ENCODE data around the gene KCNC4. TPM values are rescaled to one million over a fixed set of nuclear protein-coding genes. Genes with fewer than 3 reads are reported as not detected.

KCNC4 gene
- total RNA-seq, 1 donor from 2014 or later, result 4.8 TPM

GRCh38 chr1:110173466-110174105 lies 36.5 kb upstream of the KCNC4 start:
- peaks cover 25% of the 10 kb centered on the region for H3K27me3 Mint-ChIP-seq
- H3K4me3 Mint-ChIP-seq, result no peak overlapping the region
- no peak for DNase-seq (ENCODE audit: extremely low spot score, unreplicated experiment)
- no peaks in the 10 kb centered on the region for H3K9me3 Mint-ChIP-seq
- no peak for TF ChIP-seq CTCF (conservative IDR thresholded peaks at IDR 0.05)
- H3K36me3 Mint-ChIP-seq, result no peaks in the 10 kb centered on the region
- peaks cover 5% of the 10 kb centered on the region for H3K4me1 Mint-ChIP-seq (ENCODE audit: unreplicated experiment)
- no peak overlapping the region for H3K27ac Mint-ChIP-seq

DNA sequence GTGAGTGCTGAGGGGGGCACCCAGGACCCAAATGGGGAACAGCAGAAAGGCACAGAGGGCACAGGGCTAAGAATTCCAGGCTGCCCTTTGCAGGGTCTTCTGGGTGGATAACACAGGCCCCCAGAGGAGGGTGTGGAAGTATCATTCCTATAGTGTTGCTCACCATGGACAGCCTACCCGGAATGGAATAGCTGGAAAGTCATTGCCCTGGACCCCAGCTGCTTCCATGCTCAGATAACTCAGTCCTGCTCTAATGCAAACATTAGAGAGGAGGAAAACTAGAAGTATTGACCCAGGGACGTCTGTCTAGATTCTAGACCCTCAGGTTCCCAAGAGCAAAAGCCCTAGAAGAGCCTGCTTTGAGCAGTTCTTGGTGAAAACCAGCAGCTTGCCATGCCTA lies 35.2 kb upstream of the KCNC4 start:
- Mint-ChIP-seq H3K4me1 (ENCODE audit: unreplicated experiment) (peaks cover 5% of the 10 kb centered on the region), H3K9me3 (no peaks in the 10 kb centered on the region), H3K4me3 (no peak overlapping the region), H3K27me3 (peaks cover 18% of the 10 kb centered on the region), H3K27ac (no peak overlapping the region), H3K36me3 (no peaks in the 10 kb centered on the region)
- no peak for TF ChIP-seq CTCF (conservative IDR thresholded peaks at IDR 0.05)
- DNase-seq (ENCODE audit: extremely low spot score, unreplicated experiment), result no peak

DNA sequence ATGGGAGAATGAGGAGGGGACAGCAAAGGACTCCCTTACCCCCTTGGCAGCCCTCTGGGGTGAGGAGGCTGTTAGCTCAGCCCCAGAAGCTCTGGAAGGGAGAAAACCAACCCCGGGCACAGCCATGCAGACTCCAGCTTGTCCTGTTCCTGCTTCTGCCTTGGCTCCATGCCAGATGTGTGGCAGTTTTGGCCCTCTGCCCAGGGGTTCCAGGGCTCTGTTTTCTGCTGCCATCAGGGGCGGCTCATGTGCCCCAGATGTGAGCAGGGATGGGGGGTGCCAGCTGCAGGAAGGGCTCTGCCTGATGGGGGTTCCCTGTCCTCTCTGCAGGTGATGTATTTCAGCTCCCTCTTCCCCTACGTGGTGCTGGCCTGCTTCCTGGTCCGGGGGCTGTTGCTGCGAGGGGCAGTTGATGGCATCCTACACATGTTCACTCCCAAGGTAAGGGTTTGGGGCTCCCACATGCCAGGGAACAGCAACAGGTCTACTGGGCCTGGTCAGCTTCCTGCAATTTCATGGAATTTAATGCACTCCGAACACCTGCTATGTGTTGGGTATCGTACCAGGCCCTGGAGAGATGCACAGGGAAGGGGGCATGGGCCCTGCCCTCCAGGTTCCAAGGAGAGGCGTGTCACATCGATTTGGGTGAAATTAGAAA lies 33.7 kb upstream of the KCNC4 start:
- H3K9me3 Mint-ChIP-seq, result no peaks in the 10 kb centered on the region
- TF ChIP-seq CTCF (conservative IDR thresholded peaks at IDR 0.05), result no peak
- H3K27ac Mint-ChIP-seq, result no peak overlapping the region
- DNase-seq (ENCODE audit: extremely low spot score, unreplicated experiment), result no peak
- H3K4me1 Mint-ChIP-seq (ENCODE audit: unreplicated experiment), result peaks cover 3% of the 10 kb centered on the region
- no peaks in the 10 kb centered on the region for H3K36me3 Mint-ChIP-seq
- H3K4me3 Mint-ChIP-seq, result no peak overlapping the region
- H3K27me3 Mint-ChIP-seq, result peaks cover 17% of the 10 kb centered on the region

- no peak for TF ChIP-seq CTCF (conservative IDR thresholded peaks at IDR 0.05)
- H3K36me3 Mint-ChIP-seq, result no peaks in the 10 kb centered on the region
- no peaks in the 10 kb centered on the region for H3K4me1 Mint-ChIP-seq (ENCODE audit: unreplicated experiment)
- no peak overlapping the region for H3K4me3 Mint-ChIP-seq
- H3K27me3 Mint-ChIP-seq, result peaks cover 13% of the 10 kb centered on the region
- no peak overlapping the region for H3K27ac Mint-ChIP-seq
- no peak for DNase-seq (ENCODE audit: extremely low spot score, unreplicated experiment)
- no peaks in the 10 kb centered on the region for H3K9me3 Mint-ChIP-seq
Measured at GRCh38 chr1:110177775-110178174, 32.3 kb upstream of the KCNC4 start.

DNA sequence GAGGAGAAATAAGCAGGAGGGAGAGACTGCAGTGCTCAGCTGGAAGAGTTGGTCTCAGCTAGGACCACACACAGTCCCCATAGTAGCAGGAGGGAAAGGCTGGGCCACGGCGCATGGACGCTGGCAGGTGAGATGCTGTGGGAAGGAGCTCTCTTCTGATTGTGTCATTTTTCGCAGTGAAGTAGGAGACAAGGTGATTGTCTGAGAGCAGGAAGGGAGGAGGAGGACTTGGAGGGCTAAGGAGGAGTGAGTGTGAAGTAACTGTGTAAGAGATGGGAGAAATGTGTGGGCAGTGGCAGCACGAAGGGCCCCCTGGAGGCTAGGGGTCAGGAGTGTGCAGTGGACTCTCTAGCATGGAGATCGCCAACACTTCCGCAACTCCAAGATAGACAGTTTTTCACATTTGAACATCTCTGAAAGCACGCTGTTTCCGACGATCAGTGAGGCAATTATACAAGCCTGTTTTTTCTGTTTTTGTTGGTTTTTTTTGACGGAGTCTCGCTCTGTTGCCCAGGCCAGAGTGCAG lies 26.4 kb upstream of the KCNC4 start:
- peaks cover 17% of the 10 kb centered on the region for H3K4me1 Mint-ChIP-seq (ENCODE audit: unreplicated experiment)
- H3K36me3 Mint-ChIP-seq, result no peaks in the 10 kb centered on the region
- DNase-seq (ENCODE audit: extremely low spot score, unreplicated experiment), result no peak
- H3K27ac Mint-ChIP-seq, result no peak overlapping the region
- TF ChIP-seq CTCF (conservative IDR thresholded peaks at IDR 0.05), result no peak
- H3K4me3 Mint-ChIP-seq, result no peak overlapping the region
- no peaks in the 10 kb centered on the region for H3K9me3 Mint-ChIP-seq
- peaks cover 16% of the 10 kb centered on the region for H3K27me3 Mint-ChIP-seq

All from type B pancreatic cell (in vitro differentiated cells).